GM23338 (cell line): ENCODE data around the gene MFSD2A. TPM values are rescaled to one million over a fixed set of nuclear protein-coding genes. Genes with fewer than 3 reads are reported as not detected.

Source experiments
- ATAC-seq: fragments of 200-7000 bp; cut with Tn5 transposase; 3 replicates; pipeline ENCODE4 v1.9.1; 2020
- DNase-seq: peaks from one replicate; pipeline ENCODE4 v3.0.0-alpha.2; 2015; ENCODE audit warnings: low spot score
- H2AFZ ChIP-seq: fragments of 200-600 bp; sonication (generic); 2 replicates; pipeline ENCODE4 v1.8.0; 2016; ENCODE audit warnings: antibody characterized with exemption, mild to moderate bottlenecking, moderate library complexity
- H3F3A ChIP-seq: fragments of 200-600 bp; sonication (generic); replicated peaks from 2 replicates; pipeline ENCODE4 v1.8.0; 2017; ENCODE audit warnings: antibody characterized with exemption, mixed run types, low read depth
- H3K27ac ChIP-seq: fragments of 200-600 bp; sonication (generic); 2 replicates; pipeline ENCODE4 v1.6.1; 2016; ENCODE audit warnings: low read depth
- H3K27me3 ChIP-seq: fragments of 200-600 bp; sonication (generic); 2 replicates; pipeline ENCODE4 v1.8.0; 2016; ENCODE audit warnings: mild to moderate bottlenecking, mixed run types, moderate library complexity; ENCODE audit not compliant: insufficient read depth
- H3K36me3 ChIP-seq: fragments of 200-600 bp; sonication (generic); 2 replicates; pipeline ENCODE4 v1.8.0; 2016; ENCODE audit warnings: mild to moderate bottlenecking; ENCODE audit not compliant: insufficient read depth
- H3K4me1 ChIP-seq: fragments of 200-600 bp; sonication (generic); 2 replicates; pipeline ENCODE4 v1.8.0; 2016; ENCODE audit warnings: mild to moderate bottlenecking, moderate library complexity; ENCODE audit not compliant: insufficient read depth
- H3K4me2 ChIP-seq: fragments of 200-600 bp; sonication (generic); 2 replicates; pipeline ENCODE4 v1.7.1; 2017; ENCODE audit warnings: mixed run types
- H3K4me3 ChIP-seq: fragments of 200-600 bp; sonication (generic); 2 replicates; pipeline ENCODE4 v1.6.1; 2016; ENCODE audit warnings: mixed run types
- H3K79me2 ChIP-seq: fragments of 200-600 bp; sonication (generic); replicated peaks from 2 replicates; pipeline ENCODE4 v1.8.0; 2017; ENCODE audit warnings: mild to moderate bottlenecking; ENCODE audit not compliant: insufficient read depth
- H3K9me2 ChIP-seq: fragments of 200-600 bp; sonication (generic); 2 replicates; pipeline ENCODE4 v1.8.0; 2017; ENCODE audit not compliant: insufficient read depth
- H4K20me1 ChIP-seq: fragments of 200-600 bp; sonication (generic); replicated peaks from 2 replicates; pipeline ENCODE4 v1.8.0; 2017; ENCODE audit warnings: mild to moderate bottlenecking; ENCODE audit not compliant: insufficient read depth
- H3K27ac Mint-ChIP-seq: 2 replicates; pipeline ENCODE4 v1.8.0; 2020; ENCODE audit warnings: inconsistent platforms, mild to moderate bottlenecking, moderate library complexity, mixed read lengths
- H3K27me3 Mint-ChIP-seq: 3 replicates; pipeline ENCODE4 v1.8.0; 2022; ENCODE audit warnings: low read depth, mild to moderate bottlenecking, moderate library complexity, mixed read lengths, inconsistent platforms; ENCODE audit not compliant: insufficient read depth, poor library complexity
- H3K36me3 Mint-ChIP-seq: 3 replicates; pipeline ENCODE4 v1.8.0; 2021; ENCODE audit warnings: low read depth, mild to moderate bottlenecking, inconsistent platforms, moderate library complexity, mixed read lengths
- H3K4me1 Mint-ChIP-seq: 3 replicates; pipeline ENCODE4 v1.8.0; 2020; ENCODE audit warnings: mild to moderate bottlenecking, inconsistent platforms, mixed read lengths
- H3K4me3 Mint-ChIP-seq: 3 replicates; pipeline ENCODE4 v1.8.0; 2021; ENCODE audit warnings: moderate library complexity, mild to moderate bottlenecking, inconsistent platforms, mixed read lengths
- H3K9me3 Mint-ChIP-seq: 3 replicates; pipeline ENCODE4 v1.8.0; 2020; ENCODE audit warnings: moderate library complexity, mild to moderate bottlenecking, inconsistent platforms, mixed read lengths
- CREB1 ChIP-seq: fragments of 250-450 bp; sonication (Bioruptor Pico); IDR thresholded peaks from 2 replicates; pipeline ENCODE4 v1.5.0; 2020; ENCODE audit warnings: low read depth, mild to moderate bottlenecking, moderate library complexity
- EZH2 ChIP-seq: fragments of 200-600 bp; sonication (generic); IDR thresholded peaks from one replicate; pipeline ENCODE4 v1.8.0; 2017; ENCODE audit warnings: antibody characterized with exemption, mild to moderate bottlenecking, low read depth; ENCODE audit not compliant: unreplicated experiment
- EZH2phosphoT487 ChIP-seq: fragments of 200-600 bp; sonication (generic); IDR thresholded peaks from one replicate; pipeline ENCODE4 v1.8.1; 2018; ENCODE audit warnings: antibody characterized with exemption; ENCODE audit not compliant: unreplicated experiment
- JUNB ChIP-seq: IDR thresholded peaks from one replicate; pipeline ENCODE4 v1.6.1; 2016; ENCODE audit warnings: antibody characterized with exemption; ENCODE audit not compliant: unreplicated experiment
- NANOG ChIP-seq: IDR thresholded peaks from 2 replicates; pipeline ENCODE4 v1.6.1; 2016; ENCODE audit warnings: antibody characterized with exemption, borderline replicate concordance
- POLR2AphosphoS5 ChIP-seq: IDR thresholded peaks from 2 replicates; pipeline ENCODE4 v1.6.1; 2016; ENCODE audit warnings: antibody characterized with exemption, low read depth
- REST ChIP-seq: IDR thresholded peaks from one replicate; pipeline ENCODE4 v1.6.1; 2018; ENCODE audit warnings: antibody characterized with exemption; ENCODE audit not compliant: unreplicated experiment
- STAT1 ChIP-seq: IDR thresholded peaks from one replicate; pipeline ENCODE4 v1.6.1; 2016; ENCODE audit warnings: antibody characterized with exemption; ENCODE audit not compliant: unreplicated experiment
- ZNF114 ChIP-seq: fragments of 250-450 bp; sonication (Bioruptor Pico); IDR thresholded peaks from 2 replicates; pipeline ENCODE4 v1.5.0; 2020; ENCODE audit warnings: mild to moderate bottlenecking, moderate library complexity
- ZNF331 ChIP-seq: fragments of 250-450 bp; sonication (Bioruptor Pico); IDR thresholded peaks from 2 replicates; pipeline ENCODE4 v1.5.0; 2020; ENCODE audit warnings: low read depth, mild to moderate bottlenecking, moderate library complexity
- polyA plus RNA-seq: library from polyadenylated mRNA; unstranded; fragments of >200 nt; fragmentation: Nextera tagmentation; extraction: Ambion mirVana; gene quantifications from 2 replicates; pipeline ENCODE4 v1.2.1, GENCODE V29; 2016
- total RNA-seq: library from RNA; depleted of rRNA; stranded (reverse); fragments of >200 nt; shearing (Covaris generic); gene quantifications from 2 replicates; pipeline ENCODE4 v1.2.3, GENCODE V29; 2014
- TF ChIP-seq, protein P1 (sequence below): fragments of 250-450 bp; sonication (Bioruptor Pico); IDR thresholded peaks from 2 replicates; pipeline ENCODE4 v1.5.0; 2020; ENCODE audit warnings: mild to moderate bottlenecking, moderate library complexity
- TF ChIP-seq, protein P2 (sequence below): IDR thresholded peaks from 2 replicates; pipeline ENCODE4 v1.6.1; 2016; ENCODE audit warnings: antibody characterized with exemption
- TF ChIP-seq, protein P3 (sequence below), 2 experiments: fragments of 200-600 bp in 1 of 2; sonication (generic) in 1 of 2; conservative IDR thresholded peaks; 2 replicates each; pipeline versions ENCODE4 v1.5.1 to v1.6.1; 2016 to 2017; ENCODE audit warnings: antibody characterized with exemption in 2 of 2, low read depth in 2 of 2, mild to moderate bottlenecking in 2 of 2, moderate library complexity in 1 of 2

MFSD2A gene
- total and polyA plus RNA-seq, 2 experiments from 2014 or later, result 16.1 to 23.9 TPM

GRCh38 chr1:39927538-39927937, 27.4 kb upstream of the MFSD2A start:
- Mint-ChIP-seq H3K27me3 (peaks cover 16% of the 10 kb centered on the region), H3K4me3 (no peak overlapping the region), H3K9me3 (no peaks in the 10 kb centered on the region), H3K36me3 (no peaks in the 10 kb centered on the region; the same call in 2 of the 3 replicates), H3K4me1 (peaks cover 11% of the 10 kb centered on the region), H3K27ac (no peak overlapping the region)
- TF ChIP-seq, protein P1, sequence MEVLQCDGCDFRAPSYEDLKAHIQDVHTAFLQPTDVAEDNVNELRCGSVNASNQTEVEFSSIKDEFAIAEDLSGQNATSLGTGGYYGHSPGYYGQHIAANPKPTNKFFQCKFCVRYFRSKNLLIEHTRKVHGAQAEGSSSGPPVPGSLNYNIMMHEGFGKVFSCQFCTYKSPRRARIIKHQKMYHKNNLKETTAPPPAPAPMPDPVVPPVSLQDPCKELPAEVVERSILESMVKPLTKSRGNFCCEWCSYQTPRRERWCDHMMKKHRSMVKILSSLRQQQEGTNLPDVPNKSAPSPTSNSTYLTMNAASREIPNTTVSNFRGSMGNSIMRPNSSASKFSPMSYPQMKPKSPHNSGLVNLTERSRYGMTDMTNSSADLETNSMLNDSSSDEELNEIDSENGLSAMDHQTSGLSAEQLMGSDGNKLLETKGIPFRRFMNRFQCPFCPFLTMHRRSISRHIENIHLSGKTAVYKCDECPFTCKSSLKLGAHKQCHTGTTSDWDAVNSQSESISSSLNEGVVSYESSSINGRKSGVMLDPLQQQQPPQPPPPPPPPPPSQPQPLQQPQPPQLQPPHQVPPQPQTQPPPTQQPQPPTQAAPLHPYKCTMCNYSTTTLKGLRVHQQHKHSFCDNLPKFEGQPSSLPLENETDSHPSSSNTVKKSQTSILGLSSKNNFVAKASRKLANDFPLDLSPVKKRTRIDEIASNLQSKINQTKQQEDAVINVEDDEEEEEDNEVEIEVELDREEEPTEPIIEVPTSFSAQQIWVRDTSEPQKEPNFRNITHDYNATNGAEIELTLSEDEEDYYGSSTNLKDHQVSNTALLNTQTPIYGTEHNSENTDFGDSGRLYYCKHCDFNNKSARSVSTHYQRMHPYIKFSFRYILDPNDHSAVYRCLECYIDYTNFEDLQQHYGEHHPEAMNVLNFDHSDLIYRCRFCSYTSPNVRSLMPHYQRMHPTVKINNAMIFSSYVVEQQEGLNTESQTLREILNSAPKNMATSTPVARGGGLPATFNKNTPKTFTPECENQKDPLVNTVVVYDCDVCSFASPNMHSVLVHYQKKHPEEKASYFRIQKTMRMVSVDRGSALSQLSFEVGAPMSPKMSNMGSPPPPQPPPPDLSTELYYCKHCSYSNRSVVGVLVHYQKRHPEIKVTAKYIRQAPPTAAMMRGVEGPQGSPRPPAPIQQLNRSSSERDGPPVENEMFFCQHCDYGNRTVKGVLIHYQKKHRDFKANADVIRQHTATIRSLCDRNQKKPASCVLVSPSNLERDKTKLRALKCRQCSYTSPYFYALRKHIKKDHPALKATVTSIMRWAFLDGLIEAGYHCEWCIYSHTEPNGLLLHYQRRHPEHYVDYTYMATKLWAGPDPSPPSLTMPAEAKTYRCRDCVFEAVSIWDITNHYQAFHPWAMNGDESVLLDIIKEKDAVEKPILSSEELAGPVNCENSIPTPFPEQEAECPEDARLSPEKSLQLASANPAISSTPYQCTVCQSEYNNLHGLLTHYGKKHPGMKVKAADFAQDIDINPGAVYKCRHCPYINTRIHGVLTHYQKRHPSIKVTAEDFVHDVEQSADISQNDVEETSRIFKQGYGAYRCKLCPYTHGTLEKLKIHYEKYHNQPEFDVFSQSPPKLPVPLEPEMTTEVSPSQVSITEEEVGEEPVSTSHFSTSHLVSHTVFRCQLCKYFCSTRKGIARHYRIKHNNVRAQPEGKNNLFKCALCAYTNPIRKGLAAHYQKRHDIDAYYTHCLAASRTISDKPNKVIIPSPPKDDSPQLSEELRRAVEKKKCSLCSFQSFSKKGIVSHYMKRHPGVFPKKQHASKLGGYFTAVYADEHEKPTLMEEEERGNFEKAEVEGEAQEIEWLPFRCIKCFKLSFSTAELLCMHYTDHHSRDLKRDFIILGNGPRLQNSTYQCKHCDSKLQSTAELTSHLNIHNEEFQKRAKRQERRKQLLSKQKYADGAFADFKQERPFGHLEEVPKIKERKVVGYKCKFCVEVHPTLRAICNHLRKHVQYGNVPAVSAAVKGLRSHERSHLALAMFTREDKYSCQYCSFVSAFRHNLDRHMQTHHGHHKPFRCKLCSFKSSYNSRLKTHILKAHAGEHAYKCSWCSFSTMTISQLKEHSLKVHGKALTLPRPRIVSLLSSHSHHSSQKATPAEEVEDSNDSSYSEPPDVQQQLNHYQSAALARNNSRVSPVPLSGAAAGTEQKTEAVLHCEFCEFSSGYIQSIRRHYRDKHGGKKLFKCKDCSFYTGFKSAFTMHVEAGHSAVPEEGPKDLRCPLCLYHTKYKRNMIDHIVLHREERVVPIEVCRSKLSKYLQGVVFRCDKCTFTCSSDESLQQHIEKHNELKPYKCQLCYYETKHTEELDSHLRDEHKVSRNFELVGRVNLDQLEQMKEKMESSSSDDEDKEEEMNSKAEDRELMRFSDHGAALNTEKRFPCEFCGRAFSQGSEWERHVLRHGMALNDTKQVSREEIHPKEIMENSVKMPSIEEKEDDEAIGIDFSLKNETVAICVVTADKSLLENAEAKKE (CRISPR knock-in tag), result no peak
- no peak for TF ChIP-seq CREB1
- TF ChIP-seq NANOG, result no peak
- no peak for TF ChIP-seq STAT1
- TF ChIP-seq, protein P2, sequence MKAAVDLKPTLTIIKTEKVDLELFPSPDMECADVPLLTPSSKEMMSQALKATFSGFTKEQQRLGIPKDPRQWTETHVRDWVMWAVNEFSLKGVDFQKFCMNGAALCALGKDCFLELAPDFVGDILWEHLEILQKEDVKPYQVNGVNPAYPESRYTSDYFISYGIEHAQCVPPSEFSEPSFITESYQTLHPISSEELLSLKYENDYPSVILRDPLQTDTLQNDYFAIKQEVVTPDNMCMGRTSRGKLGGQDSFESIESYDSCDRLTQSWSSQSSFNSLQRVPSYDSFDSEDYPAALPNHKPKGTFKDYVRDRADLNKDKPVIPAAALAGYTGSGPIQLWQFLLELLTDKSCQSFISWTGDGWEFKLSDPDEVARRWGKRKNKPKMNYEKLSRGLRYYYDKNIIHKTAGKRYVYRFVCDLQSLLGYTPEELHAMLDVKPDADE, result no peak
- TF ChIP-seq REST, result no peak
- TF ChIP-seq JUNB, result no peak
- TF ChIP-seq, protein P3, sequence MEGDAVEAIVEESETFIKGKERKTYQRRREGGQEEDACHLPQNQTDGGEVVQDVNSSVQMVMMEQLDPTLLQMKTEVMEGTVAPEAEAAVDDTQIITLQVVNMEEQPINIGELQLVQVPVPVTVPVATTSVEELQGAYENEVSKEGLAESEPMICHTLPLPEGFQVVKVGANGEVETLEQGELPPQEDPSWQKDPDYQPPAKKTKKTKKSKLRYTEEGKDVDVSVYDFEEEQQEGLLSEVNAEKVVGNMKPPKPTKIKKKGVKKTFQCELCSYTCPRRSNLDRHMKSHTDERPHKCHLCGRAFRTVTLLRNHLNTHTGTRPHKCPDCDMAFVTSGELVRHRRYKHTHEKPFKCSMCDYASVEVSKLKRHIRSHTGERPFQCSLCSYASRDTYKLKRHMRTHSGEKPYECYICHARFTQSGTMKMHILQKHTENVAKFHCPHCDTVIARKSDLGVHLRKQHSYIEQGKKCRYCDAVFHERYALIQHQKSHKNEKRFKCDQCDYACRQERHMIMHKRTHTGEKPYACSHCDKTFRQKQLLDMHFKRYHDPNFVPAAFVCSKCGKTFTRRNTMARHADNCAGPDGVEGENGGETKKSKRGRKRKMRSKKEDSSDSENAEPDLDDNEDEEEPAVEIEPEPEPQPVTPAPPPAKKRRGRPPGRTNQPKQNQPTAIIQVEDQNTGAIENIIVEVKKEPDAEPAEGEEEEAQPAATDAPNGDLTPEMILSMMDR (conservative IDR thresholded peaks at IDR 0.05; ENCODE audit: low read depth in 2 of 2), result no peak
- TF ChIP-seq EZH2phosphoT487, result no peak
- no peak for TF ChIP-seq POLR2AphosphoS5
- TF ChIP-seq ZNF331 (CRISPR knock-in tag), result no peak
- no peak for TF ChIP-seq ZNF114
- no peak for TF ChIP-seq EZH2
- no peak overlapping the region for H3K4me3 ChIP-seq
- H3K27me3 ChIP-seq, result peaks cover 3% of the 10 kb centered on the region; the same call in 1 of the 2 replicates
- H3F3A ChIP-seq, result 0 out of 2 replicates have a peak, but pooled peaks cover 6% of the 10 kb centered on the region
- H4K20me1 ChIP-seq, result no peaks in the 10 kb centered on the region
- ATAC-seq, result no peak
- H3K9me2 ChIP-seq, result no peaks in the 10 kb centered on the region
- H3K36me3 ChIP-seq, result no peaks in the 10 kb centered on the region
- H3K79me2 ChIP-seq, result no peaks in the 10 kb centered on the region
- DNase-seq, result no peak
- peaks cover 5% of the 10 kb centered on the region; the same call in 1 of the 2 replicates for H3K4me1 ChIP-seq
- no peak overlapping the region for H3K4me2 ChIP-seq
- H3K27ac ChIP-seq, result no peak overlapping the region
- no peak overlapping the region for H2AFZ ChIP-seq
